Upper lobe of left lung (tissue), 4 donors: ENCODE data around the gene ZC3H18.

ENCODE experiments used
- CTCF ChIP-seq, 6 experiments: fragments of 450-650 bp in 4 of 6; fragments of 200-600 bp in 2 of 6; sonication (generic) in 2 of 6; IDR thresholded peaks; one replicate each; pipeline ENCODE4 v1.5.1; 2016 to 2019; ENCODE audit warnings: antibody characterized with exemption in 6 of 6
- POLR2A ChIP-seq, 4 donors: fragments of 450-650 bp; IDR thresholded peaks; one replicate each; pipeline ENCODE4 v1.5.1; 2016 to 2017; ENCODE audit warnings: antibody characterized with exemption in 4 of 4, mild to moderate bottlenecking in 2 of 4

GRCh38 chr16:88619859-88620815 is 49.9 kb downstream of the ZC3H18 start:
- TF ChIP-seq POLR2A (IDR thresholded peaks at IDR 0.05) (no peak), CTCF (IDR thresholded peaks at IDR 0.05) (no peak)
